Panc1 (cell line): Measurements from ENCODE around the gene COX7B. TPM values are rescaled to one million over a fixed set of nuclear protein-coding genes. Genes with fewer than 3 reads are reported as not detected.

Source experiments
- ATAC-seq: fragments of 200-7000 bp; cut with Tn5 transposase; 2 replicates; pipeline ENCODE4 v1.9.1; 2020; ENCODE audit warnings: mild to moderate bottlenecking, moderate library complexity
- BruUV-seq: library from RNA; stranded (reverse); fragments of 400-500 nt; replicated peaks from 2 replicates; lab custom pipeline; 2021; lab: Mats Ljungman, UMichigan
- CTCF ChIA-PET: fragments of 300-600 bp; sonication (Branson Sonifier 250); formaldehyde crosslinking; loops from one replicate; lab custom pipeline; 2022; ENCODE audit warnings: antibody characterized with exemption; lab: Charles Lee
- POLR2A ChIA-PET: fragments of 300-600 bp; sonication (Branson Sonifier 250); formaldehyde crosslinking; loops from one replicate; lab custom pipeline; 2022; ENCODE audit warnings: antibody characterized with exemption; lab: Charles Lee
- DNase-seq: peaks from one replicate; pipeline ENCODE4 v3.0.0-alpha.2; 2010; ENCODE audit warnings: low read depth, low spot score
- H3K27ac ChIP-seq: 2 replicates; pipeline ENCODE4 v1.5.1; 2011; ENCODE audit warnings: mild to moderate bottlenecking, low read length, inconsistent platforms
- H3K27me3 ChIP-seq: fragments of 200-500 bp; sonication (Bioruptor generic); 2 replicates; pipeline ENCODE4 v1.6.0; 2014; ENCODE audit warnings: low read length, inconsistent platforms; ENCODE audit not compliant: control insufficient read depth, insufficient read depth
- H3K36me3 ChIP-seq: fragments of 200-500 bp; sonication (Bioruptor generic); 2 replicates; pipeline ENCODE4 v1.5.1; 2014; ENCODE audit warnings: inconsistent platforms, mild to moderate bottlenecking, low read length, moderate library complexity; ENCODE audit not compliant: control insufficient read depth, insufficient read depth
- H3K4me1 ChIP-seq: 2 replicates; pipeline ENCODE4 v1.5.1; 2011; ENCODE audit warnings: inconsistent platforms, mild to moderate bottlenecking, low read length, moderate library complexity; ENCODE audit not compliant: control insufficient read depth, insufficient read depth
- H3K4me3 ChIP-seq, 2 experiments: 2 replicates each; pipeline ENCODE4 v1.5.1; 2011 to 2012; ENCODE audit warnings: low read depth in 2 of 2, low read length in 2 of 2, mild to moderate bottlenecking in 2 of 2, inconsistent platforms in 1 of 2, moderate library complexity in 1 of 2
- H3K9me3 ChIP-seq: fragments of 200-500 bp; sonication (Bioruptor generic); 2 replicates; pipeline ENCODE4 v1.5.1; 2014; ENCODE audit warnings: low read depth, mild to moderate bottlenecking, inconsistent platforms, low read length, moderate library complexity; ENCODE audit not compliant: control insufficient read depth, insufficient read depth
- POLR2AphosphoS5 ChIP-seq: IDR thresholded peaks from 2 replicates; pipeline ENCODE4 v1.6.1; 2012; ENCODE audit warnings: mild to moderate bottlenecking, low read depth, low read length, moderate library complexity
- SIN3A ChIP-seq: IDR thresholded peaks from 2 replicates; pipeline ENCODE4 v1.6.1; 2012; ENCODE audit warnings: low read depth, mild to moderate bottlenecking, low read length, moderate library complexity, borderline replicate concordance; ENCODE audit not compliant: insufficient read depth
- TCF7L2 ChIP-seq: IDR thresholded peaks from 2 replicates; pipeline ENCODE4 v1.6.1; 2011; ENCODE audit warnings: mild to moderate bottlenecking, low read depth, low read length, inconsistent platforms
- in situ Hi-C: cut with HindIII; loops from 2 replicates; pipeline ENCODE4 v1.10.0; 2016; ENCODE audit warnings: low sequenced_read_pairs, low pct_unique_long_range_greater_than_20kb
- intact Hi-C: fragments of 100-400 bp; cut with micrococcal nuclease; formaldehyde crosslinking; loops from one replicate; pipeline ENCODE4 v1.10.0; 2022; ENCODE audit not compliant: unreplicated experiment
- total RNA-seq: library from RNA; stranded (reverse); gene quantifications from one replicate; pipeline ENCODE4 v1.2.1, GENCODE V29; 2021; ENCODE audit not compliant: unreplicated experiment
- TF ChIP-seq, protein P1 (sequence below), 2 experiments: IDR thresholded peaks; 2 replicates each; pipeline ENCODE4 v1.6.1; 2011 to 2012; ENCODE audit warnings: low read depth in 2 of 2, control low read depth in 1 of 2, low read length in 1 of 2, mild to moderate bottlenecking in 1 of 2, moderate library complexity in 1 of 2; ENCODE audit not compliant: insufficient read depth in 1 of 2
- TF ChIP-seq, protein P2 (sequence below): fragments of 450-650 bp; IDR thresholded peaks from 2 replicates; pipeline ENCODE4 v1.5.1; 2017; ENCODE audit warnings: mild to moderate bottlenecking

The COX7B gene
- total RNA-seq, 1 experiment from 2014 or later = 352 TPM

DNA sequence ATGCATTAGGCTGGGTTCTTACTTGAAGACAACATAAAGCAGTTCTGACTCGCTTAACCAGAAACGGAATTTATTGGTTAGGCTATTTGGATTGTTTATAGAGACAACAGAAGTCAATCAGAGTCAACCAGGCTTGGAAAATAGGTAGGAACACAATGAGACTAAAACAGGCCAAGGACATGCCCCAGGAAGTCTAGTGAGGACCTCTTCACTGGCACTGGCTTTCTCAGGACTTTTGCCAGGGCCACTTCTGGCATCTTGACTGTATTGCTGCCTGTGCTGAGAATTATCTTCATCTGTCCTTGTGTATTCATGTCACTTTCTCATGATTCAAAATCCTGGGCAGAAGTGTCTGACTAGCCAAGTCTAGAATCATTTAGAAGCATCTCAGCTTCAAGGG lies 50.6 kb downstream of the COX7B start:
- H3K27me3 ChIP-seq = no peaks in the 10 kb centered on the region
- DNase-seq (no peak), ATAC-seq (no peak)
- TF ChIP-seq SIN3A (no peak), POLR2AphosphoS5 (no peak), TCF7L2 (no peak)
- TF ChIP-seq, protein P1, sequence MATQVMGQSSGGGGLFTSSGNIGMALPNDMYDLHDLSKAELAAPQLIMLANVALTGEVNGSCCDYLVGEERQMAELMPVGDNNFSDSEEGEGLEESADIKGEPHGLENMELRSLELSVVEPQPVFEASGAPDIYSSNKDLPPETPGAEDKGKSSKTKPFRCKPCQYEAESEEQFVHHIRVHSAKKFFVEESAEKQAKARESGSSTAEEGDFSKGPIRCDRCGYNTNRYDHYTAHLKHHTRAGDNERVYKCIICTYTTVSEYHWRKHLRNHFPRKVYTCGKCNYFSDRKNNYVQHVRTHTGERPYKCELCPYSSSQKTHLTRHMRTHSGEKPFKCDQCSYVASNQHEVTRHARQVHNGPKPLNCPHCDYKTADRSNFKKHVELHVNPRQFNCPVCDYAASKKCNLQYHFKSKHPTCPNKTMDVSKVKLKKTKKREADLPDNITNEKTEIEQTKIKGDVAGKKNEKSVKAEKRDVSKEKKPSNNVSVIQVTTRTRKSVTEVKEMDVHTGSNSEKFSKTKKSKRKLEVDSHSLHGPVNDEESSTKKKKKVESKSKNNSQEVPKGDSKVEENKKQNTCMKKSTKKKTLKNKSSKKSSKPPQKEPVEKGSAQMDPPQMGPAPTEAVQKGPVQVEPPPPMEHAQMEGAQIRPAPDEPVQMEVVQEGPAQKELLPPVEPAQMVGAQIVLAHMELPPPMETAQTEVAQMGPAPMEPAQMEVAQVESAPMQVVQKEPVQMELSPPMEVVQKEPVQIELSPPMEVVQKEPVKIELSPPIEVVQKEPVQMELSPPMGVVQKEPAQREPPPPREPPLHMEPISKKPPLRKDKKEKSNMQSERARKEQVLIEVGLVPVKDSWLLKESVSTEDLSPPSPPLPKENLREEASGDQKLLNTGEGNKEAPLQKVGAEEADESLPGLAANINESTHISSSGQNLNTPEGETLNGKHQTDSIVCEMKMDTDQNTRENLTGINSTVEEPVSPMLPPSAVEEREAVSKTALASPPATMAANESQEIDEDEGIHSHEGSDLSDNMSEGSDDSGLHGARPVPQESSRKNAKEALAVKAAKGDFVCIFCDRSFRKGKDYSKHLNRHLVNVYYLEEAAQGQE (IDR thresholded peaks at IDR 0.05; ENCODE audit: insufficient read depth in 1 of 2, low read depth in 2 of 2, low read length in 1 of 2) = no peak
- TF ChIP-seq, protein P2, sequence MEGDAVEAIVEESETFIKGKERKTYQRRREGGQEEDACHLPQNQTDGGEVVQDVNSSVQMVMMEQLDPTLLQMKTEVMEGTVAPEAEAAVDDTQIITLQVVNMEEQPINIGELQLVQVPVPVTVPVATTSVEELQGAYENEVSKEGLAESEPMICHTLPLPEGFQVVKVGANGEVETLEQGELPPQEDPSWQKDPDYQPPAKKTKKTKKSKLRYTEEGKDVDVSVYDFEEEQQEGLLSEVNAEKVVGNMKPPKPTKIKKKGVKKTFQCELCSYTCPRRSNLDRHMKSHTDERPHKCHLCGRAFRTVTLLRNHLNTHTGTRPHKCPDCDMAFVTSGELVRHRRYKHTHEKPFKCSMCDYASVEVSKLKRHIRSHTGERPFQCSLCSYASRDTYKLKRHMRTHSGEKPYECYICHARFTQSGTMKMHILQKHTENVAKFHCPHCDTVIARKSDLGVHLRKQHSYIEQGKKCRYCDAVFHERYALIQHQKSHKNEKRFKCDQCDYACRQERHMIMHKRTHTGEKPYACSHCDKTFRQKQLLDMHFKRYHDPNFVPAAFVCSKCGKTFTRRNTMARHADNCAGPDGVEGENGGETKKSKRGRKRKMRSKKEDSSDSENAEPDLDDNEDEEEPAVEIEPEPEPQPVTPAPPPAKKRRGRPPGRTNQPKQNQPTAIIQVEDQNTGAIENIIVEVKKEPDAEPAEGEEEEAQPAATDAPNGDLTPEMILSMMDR = no peak
- no TSS peak for BruUV-seq
- in situ Hi-C loops = no loop called here
- H3K4me1 ChIP-seq = peaks cover 22% of the 10 kb centered on the region
- POLR2A ChIA-PET = no interaction called here
- no peak overlapping the region for H3K4me3 ChIP-seq
- H3K27ac ChIP-seq = peak overlapping the region; percentile 39; the same call in 1 of the 2 replicates
- no peaks in the 10 kb centered on the region for H3K9me3 ChIP-seq
- no peaks in the 10 kb centered on the region; the same call in 1 of the 2 replicates for H3K36me3 ChIP-seq
- intact Hi-C loops = no loop called here
- CTCF ChIA-PET = no interaction called here

GRCh38 chrX:77952173-77952572 lies 52.9 kb downstream of the COX7B start:
- H3K27me3 ChIP-seq = no peaks in the 10 kb centered on the region
- intact Hi-C loops (no loop called here), in situ Hi-C loops (no loop called here)
- H3K36me3 ChIP-seq = no peaks in the 10 kb centered on the region; the same call in 1 of the 2 replicates
- no TSS peak for BruUV-seq
- TF ChIP-seq TCF7L2 (no peak), SIN3A (no peak)
- TF ChIP-seq, protein P1 (IDR thresholded peaks at IDR 0.05; ENCODE audit: insufficient read depth in 1 of 2, low read depth in 2 of 2, low read length in 1 of 2) = no peak
- POLR2A ChIA-PET = no interaction called here
- H3K27ac ChIP-seq = no peak overlapping the region
- H3K9me3 ChIP-seq = no peaks in the 10 kb centered on the region
- no peak for ATAC-seq
- peaks cover 22% of the 10 kb centered on the region for H3K4me1 ChIP-seq
- H3K4me3 ChIP-seq = no peak overlapping the region
- CTCF ChIA-PET = no interaction called here
- no peak for DNase-seq
